ENCODE measurements around the gene SCGB1A1. TPM values are rescaled to one million over a fixed set of nuclear protein-coding genes. Genes with fewer than 3 reads are reported as not detected.

Gene SCGB1A1
- total RNA-seq, 2 experiments from 2014 or later: not detected

DNA sequence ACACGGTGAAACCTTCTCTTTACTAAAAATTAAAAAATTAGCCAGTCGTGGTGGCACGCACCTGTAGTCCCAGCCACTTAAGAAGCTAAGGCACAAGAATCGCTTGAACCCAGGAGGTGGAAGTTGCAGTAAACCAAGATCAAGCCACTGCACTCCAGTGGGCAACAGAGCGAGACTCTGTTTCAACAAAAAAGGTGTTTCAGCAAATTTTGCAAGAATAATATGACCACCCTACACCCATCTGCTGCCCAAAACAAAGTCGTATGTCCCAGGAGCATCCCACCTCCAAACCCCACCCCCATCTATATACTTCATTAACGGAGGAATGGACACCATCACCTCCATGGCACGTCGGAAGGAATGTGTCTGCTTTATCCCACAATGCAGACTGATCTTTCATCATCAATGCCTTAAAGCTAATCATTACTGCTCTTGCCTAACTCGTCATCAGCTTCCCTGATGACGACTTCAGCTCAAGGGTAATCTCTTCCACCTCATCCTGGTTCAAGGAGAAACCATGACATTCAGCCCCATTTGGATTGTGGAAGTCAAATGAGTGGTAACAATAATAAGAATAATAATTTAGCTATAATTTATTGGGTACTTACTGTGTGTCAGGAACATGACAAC is 34.1 kb downstream of the SCGB1A1 start:
- DNase-seq (ENCODE audit: low spot score): no peak
- TF ChIP-seq, protein P1, sequence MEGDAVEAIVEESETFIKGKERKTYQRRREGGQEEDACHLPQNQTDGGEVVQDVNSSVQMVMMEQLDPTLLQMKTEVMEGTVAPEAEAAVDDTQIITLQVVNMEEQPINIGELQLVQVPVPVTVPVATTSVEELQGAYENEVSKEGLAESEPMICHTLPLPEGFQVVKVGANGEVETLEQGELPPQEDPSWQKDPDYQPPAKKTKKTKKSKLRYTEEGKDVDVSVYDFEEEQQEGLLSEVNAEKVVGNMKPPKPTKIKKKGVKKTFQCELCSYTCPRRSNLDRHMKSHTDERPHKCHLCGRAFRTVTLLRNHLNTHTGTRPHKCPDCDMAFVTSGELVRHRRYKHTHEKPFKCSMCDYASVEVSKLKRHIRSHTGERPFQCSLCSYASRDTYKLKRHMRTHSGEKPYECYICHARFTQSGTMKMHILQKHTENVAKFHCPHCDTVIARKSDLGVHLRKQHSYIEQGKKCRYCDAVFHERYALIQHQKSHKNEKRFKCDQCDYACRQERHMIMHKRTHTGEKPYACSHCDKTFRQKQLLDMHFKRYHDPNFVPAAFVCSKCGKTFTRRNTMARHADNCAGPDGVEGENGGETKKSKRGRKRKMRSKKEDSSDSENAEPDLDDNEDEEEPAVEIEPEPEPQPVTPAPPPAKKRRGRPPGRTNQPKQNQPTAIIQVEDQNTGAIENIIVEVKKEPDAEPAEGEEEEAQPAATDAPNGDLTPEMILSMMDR (conservative IDR thresholded peaks at IDR 0.05; ENCODE audit: low read length): no peak
- TF ChIP-seq EZH2phosphoT487 (IDR thresholded peaks at IDR 0.05; ENCODE audit: borderline replicate concordance, low read depth, low read length): no peak
- Histone ChIP-seq H3K4me2 (ENCODE audit: low read length) (no peak overlapping the region), H4K20me1 (ENCODE audit: insufficient read depth, low read length) (no peaks in the 10 kb centered on the region), H3K9me3 (ENCODE audit: low read length) (no peaks in the 10 kb centered on the region), H3K79me2 (ENCODE audit: insufficient read depth, low read depth, low read length) (no peaks in the 10 kb centered on the region), H3K4me3 (ENCODE audit: low read depth, low read length, poor library complexity, severe bottlenecking) (no peak overlapping the region), H3K36me3 (ENCODE audit: insufficient read depth, low read length) (no peaks in the 10 kb centered on the region), H2AFZ (ENCODE audit: low read length) (no peak overlapping the region), H3K4me1 (ENCODE audit: insufficient read depth, low read length, poor library complexity, severe bottlenecking) (no peaks in the 10 kb centered on the region), H3K9me2 (ENCODE audit: insufficient read depth, low read length) (no peaks in the 10 kb centered on the region), H3K27ac (ENCODE audit: low read depth, low read length, poor library complexity, severe bottlenecking) (no peak overlapping the region)
- BruUV-seq (replicated peaks): no TSS peak
- ChIA-PET POLR2A (no interaction called here), CTCF (ENCODE audit: unreplicated experiment) (no interaction called here)
- intact Hi-C loops (cut with micrococcal nuclease; ENCODE audit: unreplicated experiment): no loop called here

DNA sequence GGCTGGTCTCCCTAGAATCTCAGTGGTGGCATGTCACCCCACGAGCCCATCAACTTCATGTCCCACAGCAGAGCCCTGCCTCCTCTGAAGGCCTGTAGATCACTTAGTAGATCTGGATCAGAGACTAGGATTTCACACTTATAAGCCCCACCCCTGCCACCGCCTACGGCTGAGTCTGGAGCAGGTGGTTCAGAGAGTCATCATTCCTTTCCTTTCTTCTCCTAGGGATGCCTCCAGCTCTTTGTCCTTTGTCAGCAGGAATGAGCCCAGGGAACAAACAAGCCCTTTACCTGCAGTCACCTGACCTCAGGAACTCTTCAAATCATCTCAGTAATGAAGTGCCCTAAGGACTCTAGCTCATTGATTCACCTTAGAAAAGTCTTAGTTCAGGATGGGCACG is 37.8 kb downstream of the SCGB1A1 start:
- no peaks in the 10 kb centered on the region for H3K79me2 ChIP-seq (ENCODE audit: insufficient read depth, low read depth, low read length)
- DNase-seq (ENCODE audit: low spot score): no peak
- H3K9me3 ChIP-seq (ENCODE audit: low read length): no peaks in the 10 kb centered on the region
- H3K4me2 ChIP-seq (ENCODE audit: low read length): no peak overlapping the region
- intact Hi-C loops (cut with micrococcal nuclease; ENCODE audit: unreplicated experiment): no loop called here
- ChIA-PET POLR2A (no interaction called here), CTCF (ENCODE audit: unreplicated experiment) (no interaction called here)
- no peak overlapping the region for H3K27ac ChIP-seq (ENCODE audit: low read depth, low read length, poor library complexity, severe bottlenecking)
- H4K20me1 ChIP-seq (ENCODE audit: insufficient read depth, low read length): no peaks in the 10 kb centered on the region
- BruUV-seq (replicated peaks): no TSS peak
- no peaks in the 10 kb centered on the region for H3K9me2 ChIP-seq (ENCODE audit: insufficient read depth, low read length)
- no peak for TF ChIP-seq EZH2phosphoT487 (IDR thresholded peaks at IDR 0.05; ENCODE audit: borderline replicate concordance, low read depth, low read length)
- TF ChIP-seq, protein P1 (conservative IDR thresholded peaks at IDR 0.05; ENCODE audit: low read length): no peak
- no peaks in the 10 kb centered on the region for H3K4me1 ChIP-seq (ENCODE audit: insufficient read depth, low read length, poor library complexity, severe bottlenecking)
- no peaks in the 10 kb centered on the region for H3K36me3 ChIP-seq (ENCODE audit: insufficient read depth, low read length)
- no peak overlapping the region for H3K4me3 ChIP-seq (ENCODE audit: low read depth, low read length, poor library complexity, severe bottlenecking)
- H2AFZ ChIP-seq (ENCODE audit: low read length): no peak overlapping the region

DNA sequence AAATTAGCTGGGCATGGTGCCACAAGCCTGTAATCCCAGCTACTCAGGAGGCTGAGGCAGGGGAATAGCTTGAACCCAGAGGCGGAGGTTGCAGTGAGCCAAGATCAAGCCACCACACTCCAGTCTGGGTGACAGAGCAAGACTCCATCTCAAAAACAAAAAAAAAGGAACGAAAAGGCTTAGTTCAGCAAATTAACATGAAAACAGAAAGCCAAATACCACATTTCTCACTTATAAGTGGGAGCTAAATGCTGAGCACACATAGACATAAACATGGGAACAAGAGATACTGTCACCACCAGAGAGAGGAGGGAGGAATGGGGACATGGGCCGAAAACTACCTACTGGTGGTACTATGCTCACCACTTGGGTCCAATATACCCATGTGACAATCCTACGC is 38.6 kb downstream of the SCGB1A1 start:
- Histone ChIP-seq H2AFZ (ENCODE audit: low read length) (no peak overlapping the region), H3K9me2 (ENCODE audit: insufficient read depth, low read length) (no peaks in the 10 kb centered on the region), H3K27ac (ENCODE audit: low read depth, low read length, poor library complexity, severe bottlenecking) (no peak overlapping the region), H3K4me1 (ENCODE audit: insufficient read depth, low read length, poor library complexity, severe bottlenecking) (no peaks in the 10 kb centered on the region), H3K79me2 (ENCODE audit: insufficient read depth, low read depth, low read length) (no peaks in the 10 kb centered on the region), H3K4me2 (ENCODE audit: low read length) (no peak overlapping the region), H3K36me3 (ENCODE audit: insufficient read depth, low read length) (no peaks in the 10 kb centered on the region), H3K4me3 (ENCODE audit: low read depth, low read length, poor library complexity, severe bottlenecking) (no peak overlapping the region), H3K9me3 (ENCODE audit: low read length) (no peaks in the 10 kb centered on the region), H4K20me1 (ENCODE audit: insufficient read depth, low read length) (no peaks in the 10 kb centered on the region)
- ChIA-PET POLR2A (no interaction called here), CTCF (ENCODE audit: unreplicated experiment) (no interaction called here)
- TF ChIP-seq, protein P1 (conservative IDR thresholded peaks at IDR 0.05; ENCODE audit: low read length): no peak
- no peak for TF ChIP-seq EZH2phosphoT487 (IDR thresholded peaks at IDR 0.05; ENCODE audit: borderline replicate concordance, low read depth, low read length)
- BruUV-seq (replicated peaks): no TSS peak
- no peak for DNase-seq (ENCODE audit: low spot score)
- intact Hi-C loops (cut with micrococcal nuclease; ENCODE audit: unreplicated experiment): no loop called here
